Measurements from ENCODE around the gene ABCA6.
"Not testable (repeated sequence)": the region's sequence is repeated elsewhere in the genome, so short reads cannot be mapped to it uniquely, and the experiment has no call there.

Gene ABCA6

GRCh38 chr17:69073392-69073791, 68.3 kb downstream of the ABCA6 start:
- DNase-seq, result not testable (repeated sequence)

GRCh38 chr17:69072803-69073256, 68.9 kb downstream of the ABCA6 start:
- not testable (repeated sequence) for DNase-seq

GRCh38 chr17:69071233-69071586, 70.5 kb downstream of the ABCA6 start:
- DNase-seq, result not testable (repeated sequence)

GRCh38 chr17:69070378-69071232, 71.1 kb downstream of the ABCA6 start:
- DNase-seq, result not testable (repeated sequence)

GRCh38 chr17:69069226-69069750, 72.4 kb downstream of the ABCA6 start:
- no peak for DNase-seq

- peak in 1 of 4 experiments; percentile 18 for DNase-seq
Measured at GRCh38 chr17:69067274-69068047, 74.2 kb downstream of the ABCA6 start.

GRCh38 chr17:69066482-69066881, 75.2 kb downstream of the ABCA6 start:
- peak; percentile 14 to 66 (median 40) for DNase-seq

GRCh38 chr17:69065113-69065512, 76.6 kb downstream of the ABCA6 start:
- no peak for DNase-seq

- peak in 2 of 4 experiments; percentile 30 to 47 for DNase-seq
Measured at GRCh38 chr17:69064476-69064875, 77.2 kb downstream of the ABCA6 start.

- peak; percentile 18 to 75 (median 46) for DNase-seq
Measured at GRCh38 chr17:69064001-69064400, 77.7 kb downstream of the ABCA6 start.

GRCh38 chr17:69062860-69063581, 78.7 kb downstream of the ABCA6 start:
- DNase-seq, result no peak

GRCh38 chr17:69061721-69062556, 79.8 kb downstream of the ABCA6 start:
- no peak for DNase-seq

- DNase-seq, result no peak
Measured at GRCh38 chr17:69060822-69061221, 80.9 kb downstream of the ABCA6 start, which contains the start of gene ABCA9. Gene ABCA9 (minus strand): TSS chr17:69060927. CDS start chr17:69051126, 9,801 bp downstream.

- no peak for DNase-seq
Measured at GRCh38 chr17:69059458-69060175, 82.1 kb downstream of the ABCA6 start.

- DNase-seq, result peak in 3 of 4 experiments; percentile 18 to 48 (median 34)
Measured at GRCh38 chr17:69058165-69058564, 83.5 kb downstream of the ABCA6 start.

- DNase-seq, result no peak
Measured at GRCh38 chr17:69057280-69057679, 84.4 kb downstream of the ABCA6 start.

GRCh38 chr17:69056179-69056823, 85.4 kb downstream of the ABCA6 start:
- no peak for DNase-seq

GRCh38 chr17:69055334-69055733, 86.4 kb downstream of the ABCA6 start:
- DNase-seq, result no peak

GRCh38 chr17:69050999-69051775, 90.5 kb downstream of the ABCA6 start:
- DNase-seq, result peak in 3 of 4 experiments; percentile 31 to 62 (median 49)

Data from suppressor macrophage (primary cell).